ENCODE measurements around the gene BCAS3. TPM values are rescaled to one million over a fixed set of nuclear protein-coding genes. Genes with fewer than 3 reads are reported as not detected.
A peak's percentile ranks its signal among the peaks of the same experiment; 100 is the strongest.
"Not testable (repeated sequence)": the region's sequence is repeated elsewhere in the genome, so short reads cannot be mapped to it uniquely, and the experiment has no call there.

The BCAS3 gene
- total RNA-seq, 2 experiments from 2014 or later: 7.2 to 7.5 TPM

DNA sequence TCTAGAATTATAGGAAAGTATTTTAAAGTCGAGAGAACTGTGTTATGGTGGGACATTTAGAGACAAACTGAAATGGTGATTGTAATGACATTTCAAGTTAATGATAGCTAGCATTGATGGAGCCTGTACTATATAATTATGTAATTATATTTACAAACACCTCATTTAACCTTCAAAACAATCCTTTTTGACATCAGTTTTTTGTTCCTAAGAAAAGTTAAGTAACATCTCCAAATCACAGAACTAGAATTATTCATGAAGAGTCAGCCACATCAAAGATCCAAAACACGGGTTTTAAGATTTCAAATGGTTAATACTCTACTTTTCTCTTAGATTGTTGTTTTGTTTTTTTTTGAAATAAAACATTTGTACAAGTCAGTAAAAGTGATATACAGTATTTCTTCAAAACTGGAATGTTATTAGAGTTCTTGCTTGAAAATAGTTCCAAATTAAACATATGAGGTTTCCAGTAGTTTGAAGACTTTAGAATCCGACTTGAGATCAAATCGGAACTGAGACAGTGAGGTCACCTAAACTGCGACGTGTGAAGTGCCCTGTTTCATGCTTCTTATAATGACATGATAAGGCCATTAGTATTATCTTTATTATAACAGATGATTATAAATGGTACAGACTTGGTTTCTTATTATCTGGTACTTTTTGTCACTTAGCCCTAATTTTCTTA lies 457.0 kb downstream of the BCAS3 start:
- H3K27ac Mint-ChIP-seq: no peak overlapping the region
- intact Hi-C loops (cut with micrococcal nuclease): no loop called here
- H3K4me3 Mint-ChIP-seq: no peak overlapping the region
- DNase-seq: no peak
- no peaks in the 10 kb centered on the region for H3K36me3 Mint-ChIP-seq (ENCODE audit: low read depth)
- H3K27me3 Mint-ChIP-seq (ENCODE audit: low read depth): no peaks in the 10 kb centered on the region
- peaks cover 25% of the 10 kb centered on the region for H3K4me1 Mint-ChIP-seq (ENCODE audit: low read depth)
- CTCF ChIA-PET: no interaction called here
- no peaks in the 10 kb centered on the region for H3K9me3 Mint-ChIP-seq

DNA sequence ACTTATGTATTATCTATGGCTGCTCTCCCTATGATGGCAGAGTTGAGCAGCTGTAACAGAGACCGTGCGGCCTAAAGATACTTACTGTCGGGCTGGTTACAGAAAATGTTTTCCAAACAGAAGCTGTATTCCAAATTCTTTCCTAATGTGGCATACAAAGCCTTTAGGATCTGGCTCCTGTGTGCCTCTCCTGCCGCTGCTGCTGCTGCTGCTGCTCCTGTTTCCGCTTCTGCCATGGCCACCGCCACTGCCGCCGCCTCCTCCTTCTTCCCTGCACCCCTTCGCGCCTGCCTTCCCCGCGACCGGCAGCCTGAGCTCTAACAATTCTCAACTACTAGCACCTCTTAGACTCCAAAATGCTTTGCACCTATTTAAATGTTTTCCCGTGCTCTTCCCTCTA lies 458.1 kb downstream of the BCAS3 start:
- H3K36me3 Mint-ChIP-seq (ENCODE audit: low read depth): no peaks in the 10 kb centered on the region
- H3K27me3 Mint-ChIP-seq (ENCODE audit: low read depth): no peaks in the 10 kb centered on the region
- intact Hi-C loops (cut with micrococcal nuclease): no loop called here
- no peak overlapping the region for H3K27ac Mint-ChIP-seq
- H3K4me1 Mint-ChIP-seq (ENCODE audit: low read depth): peaks cover 28% of the 10 kb centered on the region
- peak overlapping the region; percentile 2 for H3K4me3 Mint-ChIP-seq
- H3K9me3 Mint-ChIP-seq: no peaks in the 10 kb centered on the region
- no peak for DNase-seq
- CTCF ChIA-PET: interaction anchor here (0.6 kb wide), 1 partner anchor 14 kb away, joined by 3 read pairs; no protein-coding TSS in a partner anchor

DNA sequence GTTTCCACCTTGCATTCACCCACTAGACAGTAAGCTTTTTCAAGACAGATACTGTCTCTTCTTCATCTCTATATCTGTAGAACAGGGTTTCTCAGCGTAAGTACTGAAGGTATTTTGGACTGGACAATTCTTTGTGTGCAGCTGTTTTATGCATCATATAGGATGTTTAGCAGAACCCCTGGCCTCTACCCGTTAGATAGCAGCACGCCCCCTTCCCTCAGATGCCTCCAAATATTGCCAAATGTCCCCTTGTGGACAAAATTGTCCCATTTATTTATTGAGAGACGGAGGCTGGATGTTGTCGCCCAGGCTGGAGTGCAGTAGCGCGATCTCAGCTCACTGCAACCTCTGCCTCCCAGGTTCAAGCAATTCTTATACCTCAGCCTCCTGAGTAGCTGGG lies 458.6 kb downstream of the BCAS3 start:
- intact Hi-C loops (cut with micrococcal nuclease): no loop called here
- no peak for DNase-seq

GRCh38 chr17:61139219-61139618 lies 461.6 kb downstream of the BCAS3 start:
- Mint-ChIP-seq H3K27me3 (ENCODE audit: low read depth) (no peaks in the 10 kb centered on the region), H3K9me3 (no peaks in the 10 kb centered on the region), H3K27ac (peak overlapping the region; percentile 37), H3K4me3 (peak overlapping the region; percentile 34), H3K36me3 (ENCODE audit: low read depth) (no peaks in the 10 kb centered on the region), H3K4me1 (ENCODE audit: low read depth) (peaks cover 19% of the 10 kb centered on the region)
- intact Hi-C loops (cut with micrococcal nuclease): loop anchor here (1.0 kb wide), 2 partner anchors 82 to 83 kb away; no protein-coding TSS in a partner anchor
- peak; percentile 75 for DNase-seq
- CTCF ChIA-PET: interaction anchor here (1.2 kb wide), 1 partner anchor 10 kb away, joined by 3 read pairs; no protein-coding TSS in a partner anchor

More for the DNA sequence above, 458.6 kb downstream of the BCAS3 start:
- Mint-ChIP-seq H3K4me3 (peak overlapping the region; percentile 2), H3K9me3 (no peaks in the 10 kb centered on the region), H3K27ac (no peak overlapping the region), H3K4me1 (ENCODE audit: low read depth) (peaks cover 27% of the 10 kb centered on the region), H3K27me3 (ENCODE audit: low read depth) (no peaks in the 10 kb centered on the region), H3K36me3 (ENCODE audit: low read depth) (no peaks in the 10 kb centered on the region)
- CTCF ChIA-PET: no interaction called here

- no peak for DNase-seq
- Mint-ChIP-seq H3K4me3 (no peak overlapping the region), H3K27me3 (ENCODE audit: low read depth) (no peaks in the 10 kb centered on the region), H3K4me1 (ENCODE audit: low read depth) (peaks cover 23% of the 10 kb centered on the region), H3K36me3 (ENCODE audit: low read depth) (no peaks in the 10 kb centered on the region), H3K27ac (no peak overlapping the region), H3K9me3 (no peaks in the 10 kb centered on the region)
- intact Hi-C loops (cut with micrococcal nuclease): no loop called here
- CTCF ChIA-PET: interaction anchor here (0.5 kb wide), 1 partner anchor 126 kb away, joined by 3 read pairs; no protein-coding TSS in a partner anchor
Observed at GRCh38 chr17:61140081-61140786, 462.6 kb downstream of the BCAS3 start.

GRCh38 chr17:61143026-61143425 lies 465.4 kb downstream of the BCAS3 start:
- Mint-ChIP-seq H3K36me3 (ENCODE audit: low read depth) (no peaks in the 10 kb centered on the region), H3K27ac (no peak overlapping the region), H3K27me3 (ENCODE audit: low read depth) (no peaks in the 10 kb centered on the region), H3K9me3 (no peaks in the 10 kb centered on the region), H3K4me1 (ENCODE audit: low read depth) (peaks cover 24% of the 10 kb centered on the region), H3K4me3 (no peak overlapping the region)
- no peak for DNase-seq
- intact Hi-C loops (cut with micrococcal nuclease): no loop called here
- CTCF ChIA-PET: no interaction called here

DNA sequence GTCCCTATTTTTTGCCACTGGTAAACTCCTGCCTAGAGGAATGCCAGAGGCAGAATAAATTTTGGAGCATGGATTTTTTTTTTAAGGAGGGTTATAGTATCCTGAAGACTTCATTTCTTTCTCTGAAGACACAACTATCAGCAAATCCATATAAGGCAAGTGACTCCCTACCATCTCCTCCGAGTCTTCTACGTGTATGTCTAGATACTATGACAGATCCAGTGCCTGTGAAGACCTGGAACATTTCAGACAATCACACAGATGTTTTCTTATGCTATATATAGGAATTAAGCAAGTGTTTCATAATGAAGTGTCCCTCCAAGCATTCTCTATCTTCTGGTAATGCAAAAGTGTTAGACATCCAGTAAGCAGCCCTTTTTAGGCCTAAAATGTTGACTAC lies 466.5 kb downstream of the BCAS3 start:
- H3K9me3 Mint-ChIP-seq: no peaks in the 10 kb centered on the region
- H3K27me3 Mint-ChIP-seq (ENCODE audit: low read depth): no peaks in the 10 kb centered on the region
- no peak overlapping the region for H3K27ac Mint-ChIP-seq
- no peaks in the 10 kb centered on the region for H3K36me3 Mint-ChIP-seq (ENCODE audit: low read depth)
- H3K4me1 Mint-ChIP-seq (ENCODE audit: low read depth): peaks cover 14% of the 10 kb centered on the region
- no peak for DNase-seq
- intact Hi-C loops (cut with micrococcal nuclease): no loop called here
- H3K4me3 Mint-ChIP-seq: no peak overlapping the region
- CTCF ChIA-PET: no interaction called here

- H3K4me1 Mint-ChIP-seq (ENCODE audit: low read depth): peaks cover 12% of the 10 kb centered on the region
- no peak overlapping the region for H3K27ac Mint-ChIP-seq
- no peaks in the 10 kb centered on the region for H3K36me3 Mint-ChIP-seq (ENCODE audit: low read depth)
- CTCF ChIA-PET: no interaction called here
- no peak for DNase-seq
- no peak overlapping the region for H3K4me3 Mint-ChIP-seq
- no peaks in the 10 kb centered on the region for H3K27me3 Mint-ChIP-seq (ENCODE audit: low read depth)
- intact Hi-C loops (cut with micrococcal nuclease): no loop called here
- no peaks in the 10 kb centered on the region for H3K9me3 Mint-ChIP-seq
Observed at GRCh38 chr17:61144617-61145564, 467.2 kb downstream of the BCAS3 start.

DNA sequence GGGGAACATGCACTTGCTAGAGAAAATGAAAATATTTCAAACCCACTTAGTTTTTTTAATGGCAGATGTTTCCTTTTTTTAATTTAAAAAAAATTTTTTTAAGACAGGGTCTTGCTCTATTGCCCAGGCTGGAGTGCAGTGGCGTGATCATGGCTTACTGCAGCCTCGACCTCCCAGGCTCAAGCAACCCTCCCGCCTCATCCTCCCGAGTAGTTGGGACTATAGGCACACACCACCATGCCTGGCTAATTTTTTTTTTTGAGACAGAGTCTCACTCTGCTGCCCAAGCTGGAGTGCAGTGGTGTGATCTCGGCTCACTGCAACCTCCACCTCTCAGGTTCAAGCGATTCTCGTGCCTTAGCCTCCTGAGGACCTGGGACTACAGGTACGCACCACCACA lies 469.2 kb downstream of the BCAS3 start:
- CTCF ChIA-PET: interaction anchor here (0.7 kb wide), 1 partner anchor 52 kb away, joined by 4 read pairs; no protein-coding TSS in a partner anchor
- H3K27me3 Mint-ChIP-seq (ENCODE audit: low read depth); H3K4me3 Mint-ChIP-seq; DNase-seq; H3K9me3 Mint-ChIP-seq; H3K36me3 Mint-ChIP-seq (ENCODE audit: low read depth); intact Hi-C loops (cut with micrococcal nuclease); H3K27ac Mint-ChIP-seq: not testable (repeated sequence)
- peaks cover 20% of the 10 kb centered on the region for H3K4me1 Mint-ChIP-seq (ENCODE audit: low read depth)

DNA sequence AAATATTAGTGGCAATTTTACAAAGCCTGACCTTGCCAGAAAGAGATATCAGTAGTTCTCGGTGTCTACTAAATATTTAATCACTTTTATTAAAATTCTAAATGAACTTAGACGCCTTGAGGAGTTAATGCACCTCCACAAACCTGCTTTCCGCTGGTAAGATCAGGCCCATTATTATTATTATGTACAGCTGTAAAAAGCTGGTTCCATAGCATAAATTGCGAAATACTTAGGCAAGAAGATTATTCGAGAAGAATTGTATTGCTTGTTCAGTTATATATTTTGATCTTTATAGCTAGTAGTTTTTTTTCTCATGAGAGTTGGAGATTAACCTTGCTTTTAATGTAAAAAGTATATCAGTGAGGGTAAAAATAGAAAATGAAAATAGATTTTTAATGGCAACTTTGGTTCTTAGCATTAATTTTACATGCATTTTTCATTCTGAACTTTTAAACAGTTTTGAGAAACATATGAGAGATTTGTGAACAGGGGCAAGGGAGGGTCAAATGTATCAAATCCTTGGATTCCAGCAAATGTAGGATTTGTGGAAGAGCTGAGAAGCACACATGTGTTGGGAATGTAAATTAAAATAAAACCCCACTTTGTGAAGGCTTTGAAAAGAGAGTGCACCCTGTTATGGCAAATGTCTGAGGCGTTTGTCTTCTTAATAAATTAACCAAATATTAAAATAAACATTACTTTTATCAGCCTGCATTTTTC lies 471.6 kb downstream of the BCAS3 start:
- CTCF ChIA-PET: interaction anchor here (0.6 kb wide), 1 partner anchor 511 kb away, joined by 5 read pairs; no protein-coding TSS in a partner anchor
- intact Hi-C loops (cut with micrococcal nuclease): no loop called here
- H3K27ac Mint-ChIP-seq: no peak overlapping the region
- no peak overlapping the region for H3K4me3 Mint-ChIP-seq
- no peak for DNase-seq
- no peaks in the 10 kb centered on the region for H3K36me3 Mint-ChIP-seq (ENCODE audit: low read depth)
- no peaks in the 10 kb centered on the region for H3K9me3 Mint-ChIP-seq
- H3K27me3 Mint-ChIP-seq (ENCODE audit: low read depth): no peaks in the 10 kb centered on the region
- H3K4me1 Mint-ChIP-seq (ENCODE audit: low read depth): peaks cover 20% of the 10 kb centered on the region

DNA sequence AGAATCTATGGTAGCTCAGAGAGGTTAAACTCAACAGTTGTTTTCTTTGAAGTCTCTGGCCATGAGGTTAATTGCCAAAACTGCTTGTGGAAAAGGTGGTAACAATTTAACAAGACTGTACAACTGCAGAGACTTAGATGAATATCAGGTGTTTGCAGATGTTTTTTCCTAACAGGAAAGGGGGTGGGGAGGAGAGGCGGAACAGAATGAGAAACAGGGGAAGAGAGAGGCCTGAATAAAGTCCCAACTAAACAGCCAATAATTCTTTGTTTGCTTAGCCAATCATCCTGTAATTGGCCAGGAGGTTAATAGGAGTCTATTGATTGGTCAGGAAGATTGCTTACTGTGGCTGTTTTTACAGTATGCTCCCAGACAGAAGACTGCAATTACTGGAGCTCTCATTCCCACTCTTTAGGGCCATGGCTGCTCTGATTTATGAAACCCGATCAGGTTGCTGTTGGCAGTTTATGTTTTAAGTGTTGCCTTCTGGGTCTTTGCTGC lies 472.3 kb downstream of the BCAS3 start:
- H3K9me3 Mint-ChIP-seq: no peaks in the 10 kb centered on the region
- H3K4me3 Mint-ChIP-seq: no peak overlapping the region
- DNase-seq: no peak
- no peaks in the 10 kb centered on the region for H3K27me3 Mint-ChIP-seq (ENCODE audit: low read depth)
- H3K27ac Mint-ChIP-seq: no peak overlapping the region
- CTCF ChIA-PET: no interaction called here
- no peaks in the 10 kb centered on the region for H3K36me3 Mint-ChIP-seq (ENCODE audit: low read depth)
- H3K4me1 Mint-ChIP-seq (ENCODE audit: low read depth): peaks cover 20% of the 10 kb centered on the region
- intact Hi-C loops (cut with micrococcal nuclease): no loop called here

All from activated naive CD4-positive, alpha-beta T cell treated with anti-CD3 and anti-CD28 coated beads for 36 hours (primary cell).